HCT116 (cell line): ENCODE measurements around the gene DIDO1. TPM values are rescaled to one million over a fixed set of nuclear protein-coding genes. Genes with fewer than 3 reads are reported as not detected.

Experiments used
- ATAC-seq: fragments of 200-7000 bp; cut with Tn5 transposase; 2 replicates; pipeline ENCODE4 v1.9.1; 2020; ENCODE audit warnings: mild to moderate bottlenecking, moderate library complexity
- Bru-seq: library from RNA; stranded (reverse); fragments of 400-500 nt; gene quantifications from one replicate; lab custom pipeline; 2021; lab: Mats Ljungman, UMichigan
- BruChase-seq, 2 experiments: library from RNA; stranded (reverse); fragments of 400-500 nt; gene quantifications; one replicate each; lab custom pipeline; 2021; lab: Mats Ljungman, UMichigan
- BruUV-seq: library from RNA; stranded (reverse); fragments of 400-500 nt; replicated peaks from 2 replicates; lab custom pipeline; 2021; lab: Mats Ljungman, UMichigan
- CTCF ChIA-PET: fragments of 300-600 bp; sonication (Branson Sonifier 250); formaldehyde crosslinking; loops from one replicate; lab custom pipeline; 2021; ENCODE audit warnings: antibody characterized with exemption; lab: Charles Lee
- POLR2A ChIA-PET: fragments of 300-600, 350-600 bp; sonication (Branson Sonifier 250); formaldehyde crosslinking; loops from one replicate; lab custom pipeline; 2021; ENCODE audit warnings: antibody characterized with exemption; lab: Charles Lee
- RAD21 ChIA-PET, 2 experiments: fragments of 300-600 bp; sonication (Branson Sonifier 250); formaldehyde crosslinking; loops; one replicate each; lab custom pipeline; 2023; ENCODE audit warnings: low total read pairs in 2 of 2; ENCODE audit not compliant: uncharacterized antibody in 2 of 2, unreplicated experiment in 2 of 2, low non-redundant PET in 1 of 2; lab: Charles Lee
- DNase-seq: peaks from one replicate; pipeline ENCODE4 v3.0.0-alpha.2; 2010; ENCODE audit warnings: low read depth, low spot score
- H2AFZ ChIP-seq: fragments of 200-600 bp; shearing (Covaris generic), sonication (generic); 2 replicates; pipeline ENCODE4 v1.6.1; 2017; ENCODE audit warnings: low read depth, mixed run types, mixed read lengths, antibody characterized with exemption, low read length; ENCODE audit not compliant: poor library complexity, severe bottlenecking
- H3K27ac ChIP-seq: 2 replicates; pipeline ENCODE4 v1.5.1; 2012; ENCODE audit warnings: low read depth, low read length
- H3K27me3 ChIP-seq: fragments of 200-600 bp; sonication (generic); 2 replicates; pipeline ENCODE4 v1.6.1; 2016; ENCODE audit warnings: mixed run types, low read length, mixed read lengths; ENCODE audit not compliant: insufficient read depth
- H3K36me3 ChIP-seq, 2 experiments: fragments of 200-500 bp in 1 of 2; fragments of 200-600 bp in 1 of 2; sonication (Bioruptor generic) in 1 of 2; sonication (generic) in 1 of 2; 2 replicates each; pipeline versions ENCODE4 v1.5.1 to v1.6.1; 2014 to 2016; ENCODE audit warnings: low read length in 2 of 2, inconsistent platforms in 1 of 2, mixed read lengths in 1 of 2, mixed run types in 1 of 2; ENCODE audit not compliant: insufficient read depth in 2 of 2, control insufficient read depth in 1 of 2
- H3K4me1 ChIP-seq, 2 experiments: fragments of 200-600 bp in 1 of 2; sonication (generic) in 1 of 2; 2 replicates each; pipeline versions ENCODE4 v1.5.1 to v1.6.1; 2012 to 2017; ENCODE audit warnings: low read length in 2 of 2, inconsistent platforms in 1 of 2, mild to moderate bottlenecking in 1 of 2, mixed read lengths in 1 of 2, mixed run types in 1 of 2, moderate library complexity in 1 of 2; ENCODE audit not compliant: insufficient read depth in 2 of 2, control insufficient read depth in 1 of 2
- H3K4me2 ChIP-seq: fragments of 200-600 bp; sonication (generic); 2 replicates; pipeline ENCODE4 v1.6.1; 2017; ENCODE audit warnings: mixed run types, low read length, mixed read lengths
- H3K4me3 ChIP-seq, 2 experiments: fragments of 200-600 bp in 1 of 2; sonication (generic) in 1 of 2; replicated peaks in 1 of 2; 2 replicates each; pipeline ENCODE4 v1.5.1; 2011 to 2016; ENCODE audit warnings: low read length in 2 of 2, control low read depth in 1 of 2, low read depth in 1 of 2, mild to moderate bottlenecking in 1 of 2, mixed read lengths in 1 of 2, mixed run types in 1 of 2
- H3K79me2 ChIP-seq: fragments of 200-600 bp; sonication (generic); 2 replicates; pipeline ENCODE4 v1.6.1; 2017; ENCODE audit warnings: mild to moderate bottlenecking, mixed run types, low read length, moderate library complexity, mixed read lengths; ENCODE audit not compliant: insufficient read depth
- H3K9ac ChIP-seq: fragments of 200-600 bp; sonication (generic); 2 replicates; pipeline ENCODE4 v1.6.1; 2016; ENCODE audit warnings: low read length, mixed read lengths
- H3K9me2 ChIP-seq: fragments of 200-600 bp; sonication (generic), shearing (Covaris generic); 2 replicates; pipeline ENCODE4 v1.6.1; 2017; ENCODE audit warnings: mixed run types, mild to moderate bottlenecking, moderate library complexity; ENCODE audit not compliant: insufficient read depth
- H3K9me3 ChIP-seq, 2 experiments: fragments of 200-500 bp in 1 of 2; fragments of 200-600 bp in 1 of 2; sonication (Bioruptor generic) in 1 of 2; sonication (generic) in 1 of 2; 2 replicates each; pipeline ENCODE4 v1.6.1; 2014 to 2017; ENCODE audit warnings: low read length in 2 of 2, mixed read lengths in 2 of 2, inconsistent platforms in 1 of 2, low read depth in 1 of 2, mild to moderate bottlenecking in 1 of 2, mixed run types in 1 of 2, moderate library complexity in 1 of 2; ENCODE audit not compliant: control insufficient read depth in 1 of 2, insufficient read depth in 1 of 2
- H4K20me1 ChIP-seq: fragments of 200-600 bp; sonication (generic), shearing (Covaris generic); 2 replicates; pipeline ENCODE4 v1.6.1; 2017; ENCODE audit warnings: mixed run types, mild to moderate bottlenecking, moderate library complexity; ENCODE audit not compliant: insufficient read depth
- CTCF ChIP-seq, 3 experiments: fragments of 200-600 bp in 1 of 3; sonication (generic) in 1 of 3; IDR thresholded peaks in 2 of 3; conservative IDR thresholded peaks in 1 of 3; 2 replicates each; pipeline ENCODE4 v1.5.1; 2012 to 2017; ENCODE audit warnings: low read depth in 2 of 3, low read length in 2 of 3, antibody characterized with exemption in 1 of 3, borderline replicate concordance in 1 of 3, control low read depth in 1 of 3, mild to moderate bottlenecking in 1 of 3, mixed read lengths in 1 of 3, mixed run types in 1 of 3, moderate library complexity in 1 of 3; ENCODE audit not compliant: insufficient read depth in 1 of 3
- EGR1 ChIP-seq: IDR thresholded peaks from 2 replicates; pipeline ENCODE4 v1.6.1; 2012; ENCODE audit warnings: low read depth
- ELF1 ChIP-seq: IDR thresholded peaks from 2 replicates; pipeline ENCODE4 v1.6.1; 2012; ENCODE audit warnings: low read depth, borderline replicate concordance
- EZH2 ChIP-seq: fragments of 200-600 bp; sonication (generic); IDR thresholded peaks from 2 replicates; pipeline ENCODE4 v1.6.1; 2017; ENCODE audit warnings: antibody characterized with exemption, mixed run types
- FOSL1 ChIP-seq: IDR thresholded peaks from 2 replicates; pipeline ENCODE4 v1.6.1; 2012; ENCODE audit warnings: low read depth
- JUND ChIP-seq: IDR thresholded peaks from 2 replicates; pipeline ENCODE4 v1.6.1; 2012
- POLR2A ChIP-seq: IDR thresholded peaks from 2 replicates; pipeline ENCODE4 v1.7.0; 2011; ENCODE audit warnings: borderline replicate concordance; ENCODE audit not compliant: insufficient read depth, insufficient read length; ENCODE audit errors: extremely low read depth
- RAD21 ChIP-seq: IDR thresholded peaks from 2 replicates; pipeline ENCODE4 v1.6.1; 2012; ENCODE audit warnings: low read depth, mild to moderate bottlenecking
- REST ChIP-seq: IDR thresholded peaks from 2 replicates; pipeline ENCODE4 v1.6.1; 2012; ENCODE audit warnings: low read depth
- SIN3A ChIP-seq: IDR thresholded peaks from 2 replicates; pipeline ENCODE4 v1.6.1; 2012; ENCODE audit warnings: low read depth
- SRF ChIP-seq: IDR thresholded peaks from 2 replicates; pipeline ENCODE4 v1.6.1; 2012; ENCODE audit warnings: low read depth
- TCF7L2 ChIP-seq: IDR thresholded peaks from 2 replicates; pipeline ENCODE4 v1.7.0; 2011; ENCODE audit warnings: borderline replicate concordance, inconsistent platforms; ENCODE audit not compliant: insufficient read depth, insufficient read length; ENCODE audit errors: extremely low read depth
- YY1 ChIP-seq: IDR thresholded peaks from 2 replicates; pipeline ENCODE4 v1.6.1; 2011; ENCODE audit warnings: low read length, low read depth, moderate library complexity, mild to moderate bottlenecking; ENCODE audit not compliant: insufficient replicate concordance; ENCODE audit errors: extremely low read depth
- ZBTB33 ChIP-seq: IDR thresholded peaks from 2 replicates; pipeline ENCODE4 v1.6.1; 2011; ENCODE audit warnings: mild to moderate bottlenecking, low read length, moderate library complexity; ENCODE audit not compliant: insufficient replicate concordance; ENCODE audit errors: extremely low read depth
- ZFX ChIP-seq: fragments of 450-650 bp; IDR thresholded peaks from 2 replicates; pipeline ENCODE4 v1.6.1; 2017
- ZNF274 ChIP-seq: fragments of 200-500 bp; sonication (Bioruptor generic); IDR thresholded peaks from 2 replicates; pipeline ENCODE4 v1.6.1; 2014; ENCODE audit warnings: mild to moderate bottlenecking, low read depth, low read length, inconsistent platforms
- intact Hi-C: fragments of 100-400 bp; cut with micrococcal nuclease; formaldehyde crosslinking; loops from 2 replicates; pipeline ENCODE4 v1.10.0; 2022
- long read RNA-seq: library from polyadenylated mRNA; unstranded; transcript quantifications from one replicate; pipeline ENCODE4 v2.0.0, GENCODE V29; 2021; ENCODE audit not compliant: unreplicated experiment
- polyA plus RNA-seq: library from polyadenylated mRNA; unstranded; fragments of >200 nt; gene quantifications from 2 replicates; pipeline ENCODE4 v1.2.1, GENCODE V29; 2012; ENCODE audit warnings: missing spikeins
- total RNA-seq: library from RNA; stranded (reverse); gene quantifications from one replicate; pipeline ENCODE4 v1.2.1, GENCODE V29; 2021; ENCODE audit not compliant: unreplicated experiment

Gene DIDO1
- total RNA-seq (41.4 TPM), Bru-seq, nascent RNA (percentile 91 among the genes with signal in this experiment), BruChase-seq, experiment 1, labeled RNA remaining after a 6-hour chase (percentile 79 among the genes with signal in this experiment), BruChase-seq, experiment 2, labeled RNA remaining after a 2-hour chase (percentile 88 among the genes with signal in this experiment)
- polyA plus RNA-seq: 18.9 and 21.9 TPM in 2 replicates
- long read RNA-seq, transcript DIDO1-205 (6 exons, 2,833 nt): minor isoform, 13 of 82 reads
- long read RNA-seq, transcript DIDO1-202 (6 exons, 2,707 nt): major isoform, 19 of 82 reads
- long read RNA-seq, partial matches to known transcripts: 5 of 82 reads
- long read RNA-seq, other reads (novel, unspliced or antisense): 45 of 82 reads

- ChIA-PET RAD21 (no interaction called here), POLR2A (no interaction called here), CTCF (interaction anchor here (1.2 kb wide), 1 partner anchor 51 kb away, joined by 3 read pairs; no protein-coding TSS in a partner anchor)
- ATAC-seq (peak; percentile 88), DNase-seq (peak; percentile 69)
- Histone ChIP-seq H3K4me1 (peaks cover 41 to 75% of the 10 kb centered on the region in 2 experiments), H3K27me3 (no peaks in the 10 kb centered on the region), H3K36me3 (0 out of 4 replicates have a peak, but pooled peaks cover 0 to 3% of the 10 kb centered on the region in 2 experiments), H3K9me2 (no peaks in the 10 kb centered on the region), H4K20me1 (peaks cover 47% of the 10 kb centered on the region), H3K27ac (peak within 1 kb of the TSS; percentile 94), H3K4me3 (peak within 1 kb of the TSS; percentile 71 to 89), H3K9me3 (no peaks in the 10 kb centered on the region), H3K4me2 (peak within 1 kb of the TSS; percentile 75), H3K79me2 (peaks cover 99% of the 10 kb centered on the region), H2AFZ (no peak within 1 kb of the TSS), H3K9ac (peak within 1 kb of the TSS; percentile 96)
- intact Hi-C loops: no loop called here
- no TSS peak for BruUV-seq
- TF ChIP-seq SIN3A (no peak), RAD21 (no peak), ELF1 (no peak), EZH2 (no peak), REST (no peak), YY1 (peak; percentile 87), TCF7L2 (peak; percentile 20), SRF (no peak), ZFX (peak; percentile 96), FOSL1 (no peak), ZBTB33 (no peak), ZNF274 (no peak), EGR1 (peak; percentile 88), CTCF (IDR thresholded peaks at IDR 0.05 in 2 of 3, conservative IDR thresholded peaks at IDR 0.05 in 1 of 3; ENCODE audit: borderline replicate concordance in 1 of 3, insufficient read depth in 1 of 3, low read depth in 2 of 3, low read length in 2 of 3) (peak in 2 of 3 experiments; percentile 36 to 56; a peak in 3 of 6 replicates), POLR2A (peak; percentile 50), JUND (no peak)
Measured at GRCh38 chr20:62926229-62927127, at the start of gene DIDO1. Gene DIDO1, minus strand, starts transcription at chr20:62926505.
